Measurements from ENCODE around the gene PIM2. TPM values are rescaled to one million over a fixed set of nuclear protein-coding genes. Genes with fewer than 3 reads are reported as not detected.
A peak's percentile ranks its signal among the peaks of the same experiment; 100 is the strongest.

The PIM2 gene
- total and polyA plus RNA-seq, 5 donors = 3.6 to 6.6 (median 5.0) TPM

- DNase-seq = peak; percentile 41 to 78 (median 57)
- intact Hi-C loops (cut with DNase I) = no loop called here
- ATAC-seq = no peak
- Histone ChIP-seq H3K9me3 (ENCODE audit: control insufficient read depth, low read length) (no peaks in the 10 kb centered on the region), H3K27me3 (ENCODE audit: control insufficient read depth, insufficient read depth) (no peaks in the 10 kb centered on the region), H3K4me1 (ENCODE audit: control insufficient read depth, insufficient read depth, low read length) (peaks cover 12% of the 10 kb centered on the region), H3K27ac (ENCODE audit: low read length) (peak overlapping the region; percentile 49), H3K4me3 (ENCODE audit: low read length) (peak overlapping the region; percentile 75)
- WGBS = under 1% methylated on average over 49 of the region's 61 CpGs
Observed at GRCh38 chrX:48956728-48957414, 38.0 kb upstream of the PIM2 start.

GRCh38 chrX:48948589-48948988 is 29.8 kb upstream of the PIM2 start:
- no peak overlapping the region for H3K27ac ChIP-seq (ENCODE audit: low read length)
- 85% methylated on average over 1 of the region's 1 CpG for WGBS
- peaks cover 3% of the 10 kb centered on the region for H3K4me1 ChIP-seq (ENCODE audit: control insufficient read depth, insufficient read depth, low read length)
- intact Hi-C loops (cut with DNase I) = no loop called here
- DNase-seq = no peak
- no peak overlapping the region for H3K4me3 ChIP-seq (ENCODE audit: low read length)
- no peaks in the 10 kb centered on the region for H3K9me3 ChIP-seq (ENCODE audit: control insufficient read depth, low read length)
- no peak for ATAC-seq
- no peaks in the 10 kb centered on the region for H3K27me3 ChIP-seq (ENCODE audit: control insufficient read depth, insufficient read depth)

DNA sequence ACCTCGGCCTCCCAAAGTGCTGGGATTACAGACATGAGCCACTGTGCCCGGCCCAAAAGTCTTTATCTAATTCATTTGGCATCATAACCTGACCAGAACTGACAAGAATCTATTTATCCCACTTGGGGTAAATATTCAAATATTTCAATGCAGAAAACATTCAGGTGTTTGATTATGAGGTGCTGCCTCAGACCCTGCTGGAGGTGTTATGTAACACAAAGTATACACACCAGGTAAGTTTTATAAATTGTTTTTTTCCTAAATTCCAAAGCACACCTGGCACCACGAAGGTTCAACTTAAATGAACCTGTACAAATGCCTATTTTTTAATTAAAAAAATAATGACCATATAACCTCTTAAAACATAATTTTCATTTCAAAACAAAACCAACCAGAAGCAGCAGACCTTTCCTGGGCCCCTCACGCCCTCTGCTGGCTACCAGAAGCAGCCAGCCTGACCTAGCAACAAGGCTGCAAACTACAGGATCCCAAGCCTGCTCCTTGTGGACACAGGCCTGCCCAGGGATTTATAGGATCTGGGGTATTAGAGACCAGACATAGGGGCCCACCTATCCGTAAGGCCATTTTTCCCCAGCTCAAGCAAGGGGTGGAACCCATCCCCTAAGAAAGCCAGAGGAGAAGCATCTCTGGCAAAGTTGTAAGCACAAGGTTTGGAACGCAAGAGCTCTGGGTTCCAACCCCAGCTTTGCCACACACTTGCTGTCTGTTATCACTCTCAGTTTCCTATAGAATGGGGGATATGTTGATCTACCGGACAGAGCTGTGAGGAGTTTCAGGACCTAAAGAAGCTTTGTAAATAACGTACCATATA is 26.9 kb upstream of the PIM2 start:
- WGBS = 46% methylated on average over 8 of the region's 8 CpGs

GRCh38 chrX:48942895-48943294 is 24.1 kb upstream of the PIM2 start:
- 84% methylated on average over 2 of the region's 2 CpGs for WGBS

More for the DNA sequence above, 26.9 kb upstream of the PIM2 start:
- Histone ChIP-seq H3K27ac (ENCODE audit: low read length) (no peak overlapping the region), H3K4me1 (ENCODE audit: control insufficient read depth, insufficient read depth, low read length) (no peaks in the 10 kb centered on the region), H3K27me3 (ENCODE audit: control insufficient read depth, insufficient read depth) (no peaks in the 10 kb centered on the region), H3K9me3 (ENCODE audit: control insufficient read depth, low read length) (no peaks in the 10 kb centered on the region), H3K4me3 (ENCODE audit: low read length) (no peak overlapping the region)
- intact Hi-C loops (cut with DNase I) = no loop called here
- peak; percentile 40 to 74 (median 66) for DNase-seq
- peak; percentile 56 to 66 for ATAC-seq

DNA sequence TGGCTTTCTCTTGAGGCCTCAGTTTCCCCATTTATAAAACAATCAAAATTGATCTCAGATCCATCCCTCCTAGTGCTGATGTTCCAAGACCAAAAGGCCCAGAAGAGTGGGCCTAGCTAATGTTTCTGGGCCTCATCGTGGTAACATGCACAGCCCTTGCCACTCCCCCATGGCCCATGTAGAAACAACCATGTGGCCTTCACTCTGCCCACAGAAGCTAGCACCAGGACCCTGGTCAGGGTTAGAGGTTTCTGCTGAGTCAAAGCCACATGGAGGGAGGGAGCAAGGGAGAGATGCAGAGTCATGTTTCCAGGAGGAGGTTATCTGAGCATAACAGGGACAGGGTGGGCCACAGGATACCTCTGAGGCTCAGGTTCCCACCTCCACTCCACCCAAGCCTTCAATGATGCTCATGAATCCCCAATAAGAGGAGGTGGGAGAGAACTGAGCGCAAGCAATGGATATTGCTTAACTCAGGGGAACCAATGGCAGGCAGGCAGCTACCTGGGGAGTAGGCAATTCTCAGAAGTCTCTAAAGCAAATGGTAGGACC is 21.7 kb upstream of the PIM2 start:
- intact Hi-C loops (cut with DNase I) = no loop called here
- ATAC-seq (no peak), DNase-seq (no peak)
- H3K4me1 ChIP-seq (ENCODE audit: control insufficient read depth, insufficient read depth, low read length) = no peaks in the 10 kb centered on the region
- WGBS = 71% methylated on average over 2 of the region's 2 CpGs
- no peak overlapping the region for H3K4me3 ChIP-seq (ENCODE audit: low read length)
- no peaks in the 10 kb centered on the region for H3K27me3 ChIP-seq (ENCODE audit: control insufficient read depth, insufficient read depth)
- no peak overlapping the region for H3K27ac ChIP-seq (ENCODE audit: low read length)
- no peaks in the 10 kb centered on the region for H3K9me3 ChIP-seq (ENCODE audit: control insufficient read depth, low read length)

More at GRCh38 chrX:48942895-48943294, 24.1 kb upstream of the PIM2 start:
- no peak for ATAC-seq
- Histone ChIP-seq H3K4me3 (ENCODE audit: low read length) (no peak overlapping the region), H3K4me1 (ENCODE audit: control insufficient read depth, insufficient read depth, low read length) (no peaks in the 10 kb centered on the region), H3K27ac (ENCODE audit: low read length) (no peak overlapping the region), H3K9me3 (ENCODE audit: control insufficient read depth, low read length) (no peaks in the 10 kb centered on the region), H3K27me3 (ENCODE audit: control insufficient read depth, insufficient read depth) (no peaks in the 10 kb centered on the region)
- DNase-seq = no peak
- intact Hi-C loops (cut with DNase I) = no loop called here

GRCh38 chrX:48939524-48940228 is 20.9 kb upstream of the PIM2 start:
- WGBS = 72% methylated on average over 3 of the region's 3 CpGs
- DNase-seq = no peak
- intact Hi-C loops (cut with DNase I) = no loop called here
- Histone ChIP-seq H3K4me1 (ENCODE audit: control insufficient read depth, insufficient read depth, low read length) (no peaks in the 10 kb centered on the region), H3K9me3 (ENCODE audit: control insufficient read depth, low read length) (no peaks in the 10 kb centered on the region), H3K27ac (ENCODE audit: low read length) (no peak overlapping the region), H3K4me3 (ENCODE audit: low read length) (no peak overlapping the region), H3K27me3 (ENCODE audit: control insufficient read depth, insufficient read depth) (no peaks in the 10 kb centered on the region)
- ATAC-seq = no peak

DNA sequence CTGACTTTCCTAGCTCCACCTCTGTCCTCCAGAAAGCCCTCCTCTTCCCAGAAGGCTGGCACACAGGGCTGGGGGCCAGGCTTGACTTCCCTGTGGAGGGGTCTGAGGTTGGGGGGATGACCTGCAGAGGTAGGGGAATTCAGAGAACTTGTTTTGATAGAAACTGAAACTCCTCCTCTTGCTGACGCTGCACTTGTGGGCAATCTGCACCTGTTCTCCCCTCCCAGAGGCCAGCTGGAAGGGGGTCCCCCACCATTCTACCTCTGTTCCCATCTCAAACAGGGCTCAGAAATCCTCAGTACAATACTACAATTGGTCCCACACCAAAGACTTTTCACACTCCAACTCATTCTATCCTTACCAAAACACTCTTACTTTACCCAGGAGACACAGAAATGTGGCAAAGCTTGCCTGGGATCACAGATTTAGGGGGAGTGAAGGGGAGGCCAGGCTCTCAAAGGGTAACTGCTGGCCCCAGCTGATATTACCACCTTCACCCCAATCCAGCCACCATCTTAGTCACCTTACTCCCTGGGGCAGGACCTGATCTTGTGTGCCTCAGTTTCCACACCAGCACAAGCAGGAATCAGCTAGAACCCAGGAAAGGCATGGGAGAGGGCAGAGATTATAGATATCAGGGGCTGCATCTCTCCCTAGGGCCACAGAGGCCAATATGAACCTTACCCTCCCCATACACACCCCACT is 20.0 kb upstream of the PIM2 start:
- no peak overlapping the region for H3K27ac ChIP-seq (ENCODE audit: low read length)
- no peaks in the 10 kb centered on the region for H3K9me3 ChIP-seq (ENCODE audit: control insufficient read depth, low read length)
- H3K27me3 ChIP-seq (ENCODE audit: control insufficient read depth, insufficient read depth) = no peaks in the 10 kb centered on the region
- WGBS = 55% methylated on average over 1 of the region's 1 CpG
- DNase-seq (no peak), ATAC-seq (no peak)
- H3K4me3 ChIP-seq (ENCODE audit: low read length) = no peak overlapping the region
- H3K4me1 ChIP-seq (ENCODE audit: control insufficient read depth, insufficient read depth, low read length) = no peaks in the 10 kb centered on the region
- intact Hi-C loops (cut with DNase I) = no loop called here

DNA sequence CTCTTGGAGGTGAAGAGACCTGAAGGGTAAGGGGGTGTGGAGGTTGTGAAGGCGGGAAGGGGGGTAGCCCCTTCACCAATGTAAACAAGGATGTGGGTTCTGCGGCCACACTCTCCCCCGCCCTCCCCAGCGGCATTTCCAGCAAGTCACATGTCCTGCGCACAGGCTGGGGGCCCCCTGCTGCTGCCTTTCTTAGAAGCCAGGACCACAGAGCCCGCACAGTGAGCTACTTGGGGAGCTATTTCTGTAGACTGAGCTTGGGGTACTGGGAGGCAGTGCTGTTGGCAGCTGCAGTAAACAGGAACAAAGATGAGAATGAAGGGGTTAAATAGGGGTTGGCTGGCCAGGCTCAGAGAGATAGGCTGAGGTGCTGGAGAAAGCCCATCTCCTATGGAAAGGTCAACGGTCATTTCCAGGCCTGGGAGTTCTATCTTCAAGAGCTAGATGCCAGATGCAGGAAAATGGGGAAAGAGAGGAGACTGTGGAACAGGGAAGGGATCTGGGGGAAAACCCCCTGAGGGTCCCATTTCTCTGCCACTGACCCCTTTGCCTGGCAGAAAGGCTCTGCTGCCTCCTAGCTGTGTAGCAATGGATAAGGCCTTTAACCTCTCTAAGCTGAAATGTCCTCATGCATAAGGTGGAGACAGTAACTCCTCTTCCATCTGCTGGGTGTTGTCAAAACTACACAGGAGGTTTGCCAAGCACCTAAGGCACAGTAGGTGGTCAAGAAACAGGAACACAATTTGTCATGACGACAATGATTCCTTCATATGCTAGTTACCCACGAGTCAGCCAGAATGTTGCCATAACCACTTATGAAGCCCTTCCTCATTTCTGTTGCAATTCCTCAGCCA is 18.5 kb upstream of the PIM2 start:
- WGBS = 31% methylated on average over 9 of the region's 9 CpGs
- Histone ChIP-seq H3K27me3 (ENCODE audit: control insufficient read depth, insufficient read depth) (no peaks in the 10 kb centered on the region), H3K4me1 (ENCODE audit: control insufficient read depth, insufficient read depth, low read length) (no peaks in the 10 kb centered on the region), H3K9me3 (ENCODE audit: control insufficient read depth, low read length) (no peaks in the 10 kb centered on the region), H3K4me3 (ENCODE audit: low read length) (no peak overlapping the region), H3K27ac (ENCODE audit: low read length) (peak overlapping the region; percentile 7)
- peak; percentile 47 to 76 (median 69) for DNase-seq
- peak in 1 of 2 donors; percentile 56 for ATAC-seq
- intact Hi-C loops (cut with DNase I) = no loop called here

DNA sequence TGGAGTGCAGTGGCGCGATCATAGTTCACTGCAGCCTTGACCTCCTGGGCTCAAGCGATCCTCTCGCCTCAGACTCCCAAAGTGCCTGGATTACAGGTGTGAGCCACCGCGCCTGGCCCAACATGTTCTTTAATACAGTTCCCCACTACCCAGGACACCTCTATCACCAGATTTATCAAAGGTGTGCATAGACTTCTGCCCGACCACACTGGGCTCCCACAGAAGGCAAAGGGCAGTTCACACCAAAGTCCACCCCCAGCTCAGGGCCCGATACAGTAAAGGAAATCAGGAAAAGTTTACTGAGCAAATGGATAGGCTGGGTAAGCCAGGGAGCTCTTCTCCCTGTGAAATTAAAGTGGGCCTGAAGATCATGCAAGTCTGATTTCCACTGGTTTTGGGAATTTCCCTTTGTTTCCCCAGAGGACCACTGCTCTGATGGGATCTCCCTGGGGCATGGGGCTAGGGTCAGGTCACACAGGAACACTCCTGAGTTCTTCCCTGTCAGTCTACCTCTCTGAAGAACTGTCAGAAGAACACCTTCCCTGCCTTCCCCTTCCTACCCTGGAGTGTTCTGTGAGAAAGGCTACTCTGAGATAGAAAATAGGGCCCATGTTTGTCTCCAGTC is 17.7 kb upstream of the PIM2 start:
- ATAC-seq (no peak), DNase-seq (no peak)
- intact Hi-C loops (cut with DNase I) = no loop called here
- 91% methylated on average over 8 of the region's 8 CpGs for WGBS
- no peaks in the 10 kb centered on the region for H3K9me3 ChIP-seq (ENCODE audit: control insufficient read depth, low read length)
- no peak overlapping the region for H3K27ac ChIP-seq (ENCODE audit: low read length)
- no peaks in the 10 kb centered on the region for H3K27me3 ChIP-seq (ENCODE audit: control insufficient read depth, insufficient read depth)
- H3K4me3 ChIP-seq (ENCODE audit: low read length) = no peak overlapping the region
- no peaks in the 10 kb centered on the region for H3K4me1 ChIP-seq (ENCODE audit: control insufficient read depth, insufficient read depth, low read length)
